Thymus (tissue), 11 donors: Measurements from ENCODE around the gene TMEM88. TPM values are rescaled to one million over a fixed set of nuclear protein-coding genes. Genes with fewer than 3 reads are reported as not detected.

Source experiments
- DNase-seq, 9 donors: peaks; one replicate each; pipeline ENCODE4 v3.0.0-alpha.2; 2013; ENCODE audit warnings: low spot score in 9 of 9, low read depth in 6 of 9, missing footprints in 1 of 9
- H3K27ac ChIP-seq, 2 donors: one replicate each; pipeline ENCODE4 v1.5.1; 2013; ENCODE audit warnings: control low read depth in 1 of 2, low read depth in 1 of 2, low read length in 1 of 2, mild to moderate bottlenecking in 1 of 2, moderate library complexity in 1 of 2
- H3K27me3 ChIP-seq, 2 donors: one replicate each; pipeline ENCODE4 v1.5.1; 2013; ENCODE audit warnings: low read length in 1 of 2; ENCODE audit not compliant: control insufficient read depth in 2 of 2, insufficient read depth in 1 of 2
- H3K36me3 ChIP-seq, 2 donors: one replicate each; pipeline ENCODE4 v1.5.1; 2013; ENCODE audit warnings: low read length in 1 of 2, mild to moderate bottlenecking in 1 of 2, moderate library complexity in 1 of 2; ENCODE audit not compliant: control insufficient read depth in 2 of 2, insufficient read depth in 2 of 2
- H3K4me1 ChIP-seq, 2 donors: one replicate each; pipeline ENCODE4 v1.5.1; 2013; ENCODE audit warnings: low read length in 2 of 2; ENCODE audit not compliant: control insufficient read depth in 2 of 2, insufficient read depth in 2 of 2
- H3K4me3 ChIP-seq, 2 donors: one replicate each; pipeline ENCODE4 v1.5.1; 2013; ENCODE audit warnings: low read length in 2 of 2, control low read depth in 1 of 2, mild to moderate bottlenecking in 1 of 2
- H3K9me3 ChIP-seq, 2 donors: one replicate each; pipeline ENCODE4 v1.5.1; 2013; ENCODE audit warnings: low read length in 1 of 2, mild to moderate bottlenecking in 1 of 2; ENCODE audit not compliant: control insufficient read depth in 2 of 2, insufficient read depth in 1 of 2
- WGBS: extraction: QIAGEN DNeasy Blood & Tissue Kit; methylation state at CpG from one replicate; pipeline ENCODE4 v1.1.7; 2013; 5-methylcytosine and 5-hydroxymethylcytosine counted together
- polyA plus RNA-seq: library from polyadenylated mRNA; stranded (reverse); fragments of 200-250 nt; gene quantifications from one replicate; pipeline ENCODE4 v1.2.3, GENCODE V29; 2013
- total RNA-seq: library from RNA; stranded (reverse); fragments of 120-200 nt; gene quantifications from one replicate; pipeline ENCODE4 v1.2.4, GENCODE V29; 2013
- donor health status: healthy.

TMEM88 gene
- total and polyA plus RNA-seq, 2 donors: 1.6 to 29.1 TPM

- H3K27me3 ChIP-seq: no peaks in the 10 kb centered on the region
- peak in 6 of 9 donors; percentile 70 to 89 (median 80) for DNase-seq
- peaks cover 19 to 45% of the 10 kb centered on the region in 2 donors for H3K36me3 ChIP-seq
- peak overlapping the region; percentile 65 to 66 for H3K4me3 ChIP-seq
- peak overlapping the region; percentile 93 to 95 for H3K27ac ChIP-seq
- H3K4me1 ChIP-seq: peaks cover 37 to 81% of the 10 kb centered on the region in 2 donors
- under 1% methylated on average over 46 of the region's 46 CpGs for WGBS
- H3K9me3 ChIP-seq: peaks cover 0 to 22% of the 10 kb centered on the region in 2 donors
Measured at GRCh38 chr17:7841915-7842379, 12.9 kb upstream of the TMEM88 start.

GRCh38 chr17:7842380-7843256 lies 12.2 kb upstream of the TMEM88 start:
- peak in 4 of 9 donors; percentile 67 to 83 (median 72) for DNase-seq
- H3K36me3 ChIP-seq: peaks cover 25 to 50% of the 10 kb centered on the region in 2 donors
- WGBS: under 1% methylated on average over 47 of the region's 47 CpGs
- H3K27me3 ChIP-seq: no peaks in the 10 kb centered on the region
- peak overlapping the region; percentile 65 to 66 for H3K4me3 ChIP-seq
- H3K27ac ChIP-seq: peak overlapping the region; percentile 93 to 95
- peaks cover 31 to 74% of the 10 kb centered on the region in 2 donors for H3K4me1 ChIP-seq
- H3K9me3 ChIP-seq: peaks cover 0 to 22% of the 10 kb centered on the region in 2 donors

- DNase-seq: no peak
- Histone ChIP-seq H3K27ac (peak overlapping the region; percentile 93 to 95), H3K36me3 (peaks cover 30 to 56% of the 10 kb centered on the region in 2 donors), H3K27me3 (no peaks in the 10 kb centered on the region), H3K9me3 (peaks cover 0 to 22% of the 10 kb centered on the region in 2 donors), H3K4me3 (peak overlapping the region; percentile 65 to 66), H3K4me1 (peaks cover 31 to 70% of the 10 kb centered on the region in 2 donors)
- under 1% methylated on average over 17 of the region's 17 CpGs for WGBS
Measured at GRCh38 chr17:7843257-7843535, 11.7 kb upstream of the TMEM88 start.

- H3K27me3 ChIP-seq: no peaks in the 10 kb centered on the region
- H3K36me3 ChIP-seq: peaks cover 35 to 60% of the 10 kb centered on the region in 2 donors
- H3K4me1 ChIP-seq: peaks cover 27 to 66% of the 10 kb centered on the region in 2 donors
- H3K27ac ChIP-seq: peak overlapping the region; percentile 93 to 95
- H3K4me3 ChIP-seq: peak overlapping the region; percentile 65 to 66
- peaks cover 0 to 22% of the 10 kb centered on the region in 2 donors for H3K9me3 ChIP-seq
- under 1% methylated on average over 61 of the region's 61 CpGs for WGBS
- peak in 6 of 9 donors; percentile 68 to 90 (median 82) for DNase-seq
Measured at GRCh38 chr17:7843536-7844291, 11.2 kb upstream of the TMEM88 start.

GRCh38 chr17:7844292-7845154 lies 10.3 kb upstream of the TMEM88 start:
- DNase-seq: peak in 5 of 9 donors; percentile 69 to 90 (median 76)
- Histone ChIP-seq H3K27me3 (no peaks in the 10 kb centered on the region), H3K36me3 (peaks cover 43 to 60% of the 10 kb centered on the region in 2 donors), H3K27ac (peak overlapping the region; percentile 87 to 93), H3K4me1 (peaks cover 19 to 58% of the 10 kb centered on the region in 2 donors), H3K9me3 (peaks cover 0 to 22% of the 10 kb centered on the region in 2 donors), H3K4me3 (peak overlapping the region; percentile 65 to 66)
- 1% methylated on average over 71 of the region's 71 CpGs for WGBS

- WGBS: 92% methylated on average over 15 of the region's 15 CpGs
- Histone ChIP-seq H3K4me1 (peaks cover 12 to 56% of the 10 kb centered on the region in 2 donors), H3K36me3 (peaks cover 52 to 60% of the 10 kb centered on the region in 2 donors)
Measured at GRCh38 chr17:7845359-7846062, 9.4 kb upstream of the TMEM88 start.

GRCh38 chr17:7846063-7846735 lies 8.7 kb upstream of the TMEM88 start:
- 96% methylated on average over 22 of the region's 22 CpGs for WGBS
- no peak overlapping the region for H3K27ac ChIP-seq
- H3K9me3 ChIP-seq: peaks cover 0 to 23% of the 10 kb centered on the region in 2 donors
- H3K36me3 ChIP-seq: peaks cover 58 to 60% of the 10 kb centered on the region in 2 donors
- DNase-seq: no peak
- peaks cover 12 to 56% of the 10 kb centered on the region in 2 donors for H3K4me1 ChIP-seq
- H3K27me3 ChIP-seq: no peaks in the 10 kb centered on the region
- H3K4me3 ChIP-seq: no peak overlapping the region

More at GRCh38 chr17:7845359-7846062, 9.4 kb upstream of the TMEM88 start:
- Histone ChIP-seq H3K4me3 (peak overlapping the region; percentile 65 to 66), H3K27me3 (no peaks in the 10 kb centered on the region), H3K27ac (peak overlapping the region in 1 of 2 donors; percentile 71), H3K9me3 (peaks cover 0 to 22% of the 10 kb centered on the region in 2 donors)
- DNase-seq: no peak
